Measurements from ENCODE around the gene PLA2G4B. TPM values are rescaled to one million over a fixed set of nuclear protein-coding genes. Genes with fewer than 3 reads are reported as not detected.

The PLA2G4B gene
- total and polyA plus RNA-seq, 10 of the 15 experiments (the other 5 are each of a cell fraction or from before 2014, with no cell fraction given), result 0.22 to 6.6 (median 2.9) TPM

GRCh38 chr15:41876689-41877088, 38.0 kb downstream of the PLA2G4B start:
- intact Hi-C loops (cut with micrococcal nuclease; ENCODE audit: unreplicated experiment) (no loop called here), in situ Hi-C loops (cut with MboI) (no loop called here)
- ChIA-PET POLR2A (no interaction called here), CTCF (no interaction called here), SMC1A (ENCODE audit: uncharacterized antibody, unreplicated experiment) (interaction anchor here (1.1 kb wide), 1 partner anchor 10 kb away, joined by 4 read pairs; no protein-coding TSS in a partner anchor), RAD21 (ENCODE audit: unreplicated experiment) (interaction anchor here (0.6 kb wide), 1 partner anchor 96 kb away, joined by 3 read pairs; the partner anchor contains the start of gene EHD4)
- Histone ChIP-seq H3K79me2 (ENCODE audit: control insufficient read depth, insufficient read depth, low read length) (no peaks in the 10 kb centered on the region), H3K4me3 (no peak overlapping the region), H4K20me1 (ENCODE audit: control insufficient read depth, insufficient read depth) (no peaks in the 10 kb centered on the region), H3K9me3 (replicated peaks; ENCODE audit: control insufficient read depth, insufficient read depth, low read length) (no peaks in the 10 kb centered on the region), H3K27me3 (replicated peaks in 1 of 2; ENCODE audit: control insufficient read depth in 2 of 2, insufficient read depth in 2 of 2, low read length in 1 of 2) (peaks cover 0 to 2% of the 10 kb centered on the region in 2 experiments; a peak in 2 of 4 replicates), H3K4me1 (ENCODE audit: control insufficient read depth, insufficient read depth, low read length) (no peaks in the 10 kb centered on the region), H3K4me2 (ENCODE audit: control insufficient read depth, insufficient read depth) (no peak overlapping the region), H3K27ac (ENCODE audit: control insufficient read depth, insufficient read depth) (no peak overlapping the region), H3K9ac (ENCODE audit: control insufficient read depth, insufficient read depth, low read length) (no peak overlapping the region), H3K36me3 (ENCODE audit: control insufficient read depth in 2 of 2, insufficient read depth in 2 of 2, low read length in 1 of 2) (no peaks in the 10 kb centered on the region), H2AFZ (ENCODE audit: control insufficient read depth, low read depth, low read length) (no peak overlapping the region)
- FAIRE-seq, result no peak
- ATAC-seq, result no peak
- no TSS peak for BruUV-seq (replicated peaks)
- 44% methylated on average over 12 of the region's 12 CpGs for WGBS (ENCODE audit: insufficient coverage, insufficient replicate concordance, low lambda C conversion rate, missing lambda C conversion rate)
- TF ChIP-seq DPF2 (IDR thresholded peaks at IDR 0.05), result no peak
- TF ChIP-seq IKZF2 (IDR thresholded peaks at IDR 0.05), result no peak
- TF ChIP-seq SUPT20H (IDR thresholded peaks at IDR 0.05; ENCODE audit: borderline replicate concordance, control insufficient read depth, low read depth, low read length), result no peak
- TF ChIP-seq SMARCA5 (IDR thresholded peaks at IDR 0.05), result no peak
- TF ChIP-seq CHD4 (IDR thresholded peaks at IDR 0.05), result no peak
- TF ChIP-seq CEBPB (IDR thresholded peaks at IDR 0.05; ENCODE audit: borderline replicate concordance in 1 of 2, low read depth in 2 of 2, low read length in 2 of 2), result no peak
- no peak for TF ChIP-seq ZNF384 (IDR thresholded peaks at IDR 0.05; ENCODE audit: borderline replicate concordance, low read depth, low read length)
- TF ChIP-seq ZNF207 (IDR thresholded peaks at IDR 0.05; ENCODE audit: borderline replicate concordance), result no peak
- TF ChIP-seq NBN (IDR thresholded peaks at IDR 0.05), result no peak
- no peak for TF ChIP-seq CTCF (IDR thresholded peaks at IDR 0.05 in 2 of 3, conservative IDR thresholded peaks at IDR 0.05 in 1 of 3; ENCODE audit: control insufficient read depth in 2 of 3, extremely low read depth in 1 of 3, insufficient read depth in 1 of 3, low read depth in 3 of 3, low read length in 3 of 3)
- no peak for DNase-seq (ENCODE audit: low read depth, low spot score)

Data from GM12878 (cell line).